Activated CD8-positive, alpha-beta memory T cell treated with anti-CD3 and anti-CD28 coated beads for 4 hours (primary cell): ENCODE measurements around the gene SPSB1.
"Not testable (repeated sequence)": the region's sequence is repeated elsewhere in the genome, so short reads cannot be mapped to it uniquely, and the experiment has no call there.

Experiments
- DNase-seq, 2 donors: peaks; one replicate each; pipeline ENCODE4 v3.0.0-alpha.2; 2020; ENCODE audit warnings: low read depth in 2 of 2

Gene SPSB1

GRCh38 chr1:9363061-9363471 is 70.4 kb downstream of the SPSB1 start:
- DNase-seq: no peak

- no peak for DNase-seq
These were observed 73.6 kb downstream of the SPSB1 start for GRCh38 chr1:9366298-9366697.

- no peak for DNase-seq
These were observed 74.5 kb downstream of the SPSB1 start for GRCh38 chr1:9366943-9367780.

GRCh38 chr1:9367806-9368205 is 75.1 kb downstream of the SPSB1 start:
- no peak for DNase-seq

- no peak for DNase-seq
These were observed 75.7 kb downstream of the SPSB1 start for GRCh38 chr1:9368356-9368755.

GRCh38 chr1:9369964-9370788 is 77.5 kb downstream of the SPSB1 start:
- DNase-seq: no peak

- no peak for DNase-seq
These were observed 78.8 kb downstream of the SPSB1 start for GRCh38 chr1:9371391-9371935.

- no peak for DNase-seq
These were observed 79.3 kb downstream of the SPSB1 start for GRCh38 chr1:9371951-9372350.

- no peak for DNase-seq
These were observed 80.9 kb downstream of the SPSB1 start for GRCh38 chr1:9373619-9374018.

- no peak for DNase-seq
These were observed 82.2 kb downstream of the SPSB1 start for GRCh38 chr1:9374748-9375341.

GRCh38 chr1:9375912-9376311 is 83.2 kb downstream of the SPSB1 start:
- no peak for DNase-seq

GRCh38 chr1:9376430-9376829 is 83.7 kb downstream of the SPSB1 start:
- DNase-seq: no peak

GRCh38 chr1:9376886-9377333 is 84.2 kb downstream of the SPSB1 start:
- no peak for DNase-seq

GRCh38 chr1:9378801-9379200 is 86.1 kb downstream of the SPSB1 start:
- DNase-seq: no peak

- DNase-seq: no peak
These were observed 88.0 kb downstream of the SPSB1 start for GRCh38 chr1:9380711-9381110.

GRCh38 chr1:9382643-9383491 is 90.2 kb downstream of the SPSB1 start:
- DNase-seq: no peak

- DNase-seq: no peak
These were observed 91.4 kb downstream of the SPSB1 start for GRCh38 chr1:9384128-9384527.

- no peak for DNase-seq
These were observed 92.1 kb downstream of the SPSB1 start for GRCh38 chr1:9384751-9385245.

GRCh38 chr1:9385392-9385791 is 92.7 kb downstream of the SPSB1 start:
- DNase-seq: not testable (repeated sequence)

- DNase-seq: no peak
These were observed 93.3 kb downstream of the SPSB1 start for GRCh38 chr1:9385801-9386573.
